GM18526 (cell line): ENCODE data around the gene SALL3.

Experiments
- POLR2A ChIP-seq: IDR thresholded peaks from 3 replicates; pipeline ENCODE4 v1.6.1; 2011; ENCODE audit not compliant: insufficient read length; ENCODE audit errors: extremely low read depth

The SALL3 gene

DNA sequence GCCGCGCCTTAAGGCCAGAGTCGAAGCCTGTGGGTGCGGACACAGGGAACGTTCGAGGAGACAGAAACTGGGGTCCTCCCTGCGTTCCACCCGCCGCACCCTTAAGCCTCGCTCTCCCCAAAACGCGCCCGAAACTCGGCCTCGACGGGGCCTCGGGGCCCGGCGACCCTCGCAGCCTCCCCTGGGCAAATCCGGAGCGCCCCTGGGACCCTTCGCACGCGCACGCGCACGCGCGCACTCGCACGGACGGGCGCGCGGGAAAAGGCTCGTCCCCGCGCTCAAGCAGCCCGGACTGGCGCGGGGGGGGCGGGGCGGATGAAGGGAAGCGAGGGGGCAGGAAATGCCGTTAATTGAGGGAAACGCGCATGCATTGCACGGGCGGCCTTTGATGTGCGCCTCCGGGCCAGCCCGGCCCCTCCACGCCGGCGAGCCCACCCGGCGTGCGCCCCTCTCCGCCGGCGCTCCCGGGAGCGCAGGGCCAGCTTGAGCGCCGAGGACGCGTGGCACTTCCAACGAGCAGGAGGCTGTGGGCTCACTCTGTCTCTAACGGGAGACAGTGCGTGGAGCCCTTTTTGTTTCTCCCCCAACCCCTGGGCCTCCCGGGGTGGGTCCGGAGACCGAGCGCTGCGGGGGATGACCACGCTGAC lies 5.4 kb upstream of the SALL3 start:
- TF ChIP-seq POLR2A: no peak

GRCh38 chr18:78975292-78975691 lies 4.3 kb upstream of the SALL3 start:
- TF ChIP-seq POLR2A: no peak

DNA sequence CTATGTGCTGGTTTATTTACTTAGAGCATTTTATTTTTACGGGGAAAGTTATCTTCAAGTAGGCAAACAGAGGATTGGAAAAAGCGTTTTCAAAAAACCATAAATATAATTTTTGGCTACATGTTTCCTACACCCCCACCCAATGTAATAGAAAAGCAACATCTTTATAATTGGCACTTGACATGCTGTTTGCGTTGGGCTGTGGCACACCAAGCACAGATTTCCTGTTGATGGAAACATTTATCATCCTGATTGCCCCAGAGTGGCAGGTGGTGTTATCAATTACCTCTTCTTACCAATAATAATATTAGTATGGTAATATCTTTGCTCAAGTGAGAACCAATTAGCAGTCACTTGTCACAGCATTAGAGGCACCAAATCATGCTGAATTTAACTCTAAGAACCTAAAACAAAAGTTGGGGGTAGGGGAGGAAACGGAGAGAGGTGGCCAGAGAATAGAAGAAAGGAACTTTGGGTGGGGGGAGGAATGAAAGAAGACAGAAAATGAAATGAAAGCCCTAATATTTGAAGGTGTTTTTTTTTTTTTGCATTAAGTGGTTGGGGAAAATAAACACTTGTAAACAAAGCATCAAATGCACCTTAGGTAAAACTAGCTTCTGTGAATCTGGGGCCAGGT lies 3.8 kb upstream of the SALL3 start:
- no peak for TF ChIP-seq POLR2A

- no peak for TF ChIP-seq POLR2A
These were observed 2.6 kb upstream of the SALL3 start for GRCh38 chr18:78976765-78977636.

- TF ChIP-seq POLR2A: no peak
These were observed 1.8 kb upstream of the SALL3 start for GRCh38 chr18:78977637-78978348.

DNA sequence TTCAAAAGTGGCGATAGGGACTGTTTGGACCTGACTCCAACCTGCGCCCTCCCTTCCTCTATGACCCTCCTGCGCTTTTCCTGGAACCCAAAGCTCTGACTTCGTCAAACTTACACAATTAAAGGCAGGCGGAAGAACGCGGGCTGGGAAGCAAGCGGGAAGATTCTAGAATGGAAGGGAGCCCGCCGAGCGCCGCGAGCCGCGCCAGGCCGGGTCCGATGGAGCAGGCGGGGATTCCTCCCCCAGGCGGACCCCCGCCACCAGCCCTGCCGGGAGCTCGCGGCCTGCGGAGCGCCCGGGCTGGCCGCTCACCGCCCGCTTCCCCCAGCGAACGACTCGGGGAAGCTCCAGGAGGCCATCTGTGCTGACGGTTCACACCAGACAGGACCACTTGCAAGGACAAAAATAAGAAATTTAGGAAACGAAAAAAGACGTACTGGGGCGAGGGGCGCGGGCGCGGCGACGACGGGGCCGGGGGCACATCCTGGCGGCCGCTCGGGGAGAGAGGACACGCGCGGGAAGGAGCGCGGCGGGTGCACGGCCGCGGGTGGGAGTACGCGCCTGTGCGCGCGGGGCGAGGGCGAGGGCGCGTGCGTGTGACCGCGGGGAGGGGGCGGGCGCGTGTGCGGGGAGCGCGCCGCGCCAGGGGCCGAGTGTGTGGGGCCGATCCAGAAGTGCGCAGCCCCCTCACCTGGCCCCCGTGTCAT lies 1.1 kb upstream of the SALL3 start:
- no peak for TF ChIP-seq POLR2A

GRCh38 chr18:78979056-78979729 lies 425 bp upstream of the SALL3 start:
- no peak for TF ChIP-seq POLR2A

DNA sequence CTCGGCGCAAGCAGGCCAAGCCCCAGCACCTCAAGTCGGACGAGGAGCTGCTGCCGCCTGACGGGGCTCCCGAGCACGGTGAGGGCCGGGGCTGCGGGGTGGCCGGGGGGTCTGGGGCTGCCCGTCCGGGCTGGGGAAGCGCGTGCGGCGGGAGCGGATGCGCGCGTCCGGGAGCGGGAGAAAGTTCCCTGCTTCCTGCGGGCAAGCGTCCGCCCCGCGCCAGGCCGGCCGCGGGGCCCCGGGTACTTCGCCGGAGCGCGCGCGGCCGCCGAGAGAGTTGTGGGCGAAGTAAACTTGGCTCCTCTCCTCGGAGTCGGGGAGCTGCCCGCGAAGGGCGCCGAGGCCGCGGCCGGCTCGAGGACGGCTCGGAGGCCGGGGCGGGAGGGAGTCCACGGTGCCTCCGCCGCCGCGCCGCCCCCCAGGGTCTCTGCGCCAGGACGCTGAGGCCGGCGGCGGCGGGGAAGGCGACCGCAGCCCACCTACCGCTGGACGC lies 707 bp downstream of the SALL3 start:
- TF ChIP-seq POLR2A: no peak

GRCh38 chr18:78980777-78981380 lies 1.3 kb downstream of the SALL3 start:
- TF ChIP-seq POLR2A: no peak

- TF ChIP-seq POLR2A: no peak
These were observed 1.8 kb downstream of the SALL3 start for GRCh38 chr18:78981394-78981831.

DNA sequence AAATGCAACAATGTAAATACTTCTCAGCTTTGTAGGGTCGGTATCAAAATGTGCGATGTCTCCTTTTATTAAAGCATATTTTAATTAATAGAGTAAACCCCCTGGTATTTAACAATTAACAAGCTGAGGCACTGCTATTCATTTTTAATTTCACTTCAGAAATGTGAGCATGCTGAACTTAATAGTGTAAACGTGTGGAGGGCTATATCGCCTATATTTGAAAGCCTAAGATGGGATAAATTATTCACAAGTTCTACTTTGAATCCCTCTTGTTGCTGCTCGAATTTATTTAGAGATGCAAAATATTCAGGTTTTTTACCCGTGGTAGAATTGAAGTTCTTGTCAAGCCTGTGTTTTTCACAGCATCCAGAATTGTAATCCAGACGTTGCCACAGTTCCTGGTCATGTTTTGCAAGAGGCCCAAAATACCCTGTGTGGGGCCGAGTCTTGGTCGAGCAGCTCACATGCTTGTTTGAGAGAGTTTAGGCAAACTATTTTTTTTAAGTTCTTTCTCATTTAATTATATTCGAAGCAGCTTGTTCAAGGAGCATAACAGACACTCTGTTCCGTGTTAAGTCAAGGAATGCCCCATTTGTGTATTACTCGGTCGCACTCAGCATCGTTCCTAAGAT lies 2.5 kb downstream of the SALL3 start:
- no peak for TF ChIP-seq POLR2A

DNA sequence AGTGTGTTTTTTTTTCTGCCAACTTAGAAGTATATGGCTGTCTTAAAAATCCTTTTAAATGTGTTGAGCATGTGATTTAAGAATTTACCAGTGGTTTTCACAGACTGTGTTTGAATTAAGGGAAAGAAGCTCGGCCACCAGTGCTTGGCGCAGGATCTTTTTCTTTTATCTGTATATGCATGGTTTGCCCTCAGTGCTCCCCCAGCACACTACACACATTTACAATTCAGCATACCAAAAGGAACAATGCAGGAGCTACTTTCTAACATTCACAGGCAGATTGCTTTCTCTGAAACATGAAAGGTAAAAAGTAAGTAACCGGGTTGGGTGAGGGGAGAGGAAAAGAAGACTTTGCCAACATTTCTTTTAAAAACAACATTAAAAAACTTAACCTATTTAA lies 3.9 kb downstream of the SALL3 start:
- TF ChIP-seq POLR2A: no peak
